HEK293 (cell line): ENCODE measurements around the gene PRPH.

ENCODE experiments used
- EGR2 ChIP-seq: fragments of 450-650 bp; formaldehyde crosslinking; IDR thresholded peaks from 2 replicates; pipeline ENCODE4 v1.5.1; 2016; ENCODE audit warnings: low read depth, missing biosample characterization, missing genetic modification characterization
- GLIS2 ChIP-seq: fragments of 450-650 bp; formaldehyde crosslinking; IDR thresholded peaks from 2 replicates; pipeline ENCODE4 v1.5.1; 2016; ENCODE audit warnings: missing biosample characterization, missing genetic modification characterization
- KLF1 ChIP-seq: fragments of 450-650 bp; formaldehyde crosslinking; IDR thresholded peaks from 2 replicates; pipeline ENCODE4 v1.5.1; 2016; ENCODE audit warnings: missing biosample characterization, missing genetic modification characterization
- PATZ1 ChIP-seq: fragments of 450-650 bp; formaldehyde crosslinking; IDR thresholded peaks from 2 replicates; pipeline ENCODE4 v1.5.1; 2016; ENCODE audit warnings: missing biosample characterization, missing genetic modification characterization
- PBX3 ChIP-seq: sonication (generic); formaldehyde crosslinking; IDR thresholded peaks from 2 replicates; pipeline ENCODE4 v1.8.1; 2022; ENCODE audit warnings: mild to moderate bottlenecking, moderate library complexity, missing genetic modification reagents
- PRDM1 ChIP-seq: fragments of 450-650 bp; formaldehyde crosslinking; IDR thresholded peaks from 2 replicates; pipeline ENCODE4; 2016; ENCODE audit warnings: missing biosample characterization, missing genetic modification characterization
- PRDM10 ChIP-seq: fragments of 450-650 bp; formaldehyde crosslinking; IDR thresholded peaks from 2 replicates; pipeline ENCODE4 v1.5.1; 2016; ENCODE audit warnings: missing biosample characterization, missing genetic modification characterization
- REPIN1 ChIP-seq: fragments of 450-650 bp; formaldehyde crosslinking; IDR thresholded peaks from 2 replicates; pipeline ENCODE4 v1.5.1; 2017; ENCODE audit warnings: missing biosample characterization, missing genetic modification characterization, low read depth
- SP3 ChIP-seq: fragments of 450-650 bp; formaldehyde crosslinking; IDR thresholded peaks from 2 replicates; pipeline ENCODE4 v1.5.1; 2016; ENCODE audit warnings: missing biosample characterization, missing genetic modification characterization
- WT1 ChIP-seq: fragments of 450-650 bp; formaldehyde crosslinking; IDR thresholded peaks from 2 replicates; pipeline ENCODE4 v1.5.1; 2016; ENCODE audit warnings: missing biosample characterization, missing genetic modification characterization
- ZBTB10 ChIP-seq: fragments of 450-650 bp; formaldehyde crosslinking; IDR thresholded peaks from 2 replicates; pipeline ENCODE4 v1.5.1; 2016; ENCODE audit warnings: missing biosample characterization, missing genetic modification characterization
- ZBTB17 ChIP-seq: fragments of 450-650 bp; formaldehyde crosslinking; IDR thresholded peaks from 2 replicates; pipeline ENCODE4 v1.5.1; 2016; ENCODE audit warnings: missing biosample characterization, missing genetic modification characterization
- ZBTB20 ChIP-seq: fragments of 450-650 bp; formaldehyde crosslinking; IDR thresholded peaks from 2 replicates; pipeline ENCODE4 v1.5.1; 2016; ENCODE audit warnings: missing biosample characterization, missing genetic modification characterization
- ZFHX2 ChIP-seq: fragments of 450-650 bp; formaldehyde crosslinking; conservative IDR thresholded peaks from 2 replicates; pipeline ENCODE4 v1.5.1; 2016; ENCODE audit warnings: missing biosample characterization, missing genetic modification characterization
- ZFP37 ChIP-seq: fragments of 450-650 bp; formaldehyde crosslinking; IDR thresholded peaks from 2 replicates; pipeline ENCODE4 v1.5.1; 2016; ENCODE audit warnings: missing biosample characterization, missing genetic modification characterization
- ZNF121 ChIP-seq: fragments of 450-650 bp; formaldehyde crosslinking; IDR thresholded peaks from 2 replicates; pipeline ENCODE4 v1.5.1; 2016; ENCODE audit warnings: missing biosample characterization, missing genetic modification characterization
- ZNF18 ChIP-seq: fragments of 450-650 bp; formaldehyde crosslinking; IDR thresholded peaks from 2 replicates; pipeline ENCODE4 v1.5.1; 2016; ENCODE audit warnings: missing biosample characterization, missing genetic modification characterization
- ZNF223 ChIP-seq: fragments of 450-650 bp; formaldehyde crosslinking; IDR thresholded peaks from 2 replicates; pipeline ENCODE4 v1.5.1; 2016; ENCODE audit warnings: missing biosample characterization, missing genetic modification characterization
- ZNF239 ChIP-seq: fragments of 450-650 bp; formaldehyde crosslinking; IDR thresholded peaks from 2 replicates; pipeline ENCODE4 v1.5.1; 2016; ENCODE audit warnings: missing biosample characterization, missing genetic modification characterization
- ZNF266 ChIP-seq: fragments of 450-650 bp; formaldehyde crosslinking; IDR thresholded peaks from 2 replicates; pipeline ENCODE4 v1.5.1; 2016; ENCODE audit warnings: missing biosample characterization, missing genetic modification characterization, low read depth
- ZNF324 ChIP-seq: fragments of 450-650 bp; formaldehyde crosslinking; IDR thresholded peaks from 2 replicates; pipeline ENCODE4 v1.5.1; 2016; ENCODE audit warnings: missing biosample characterization, missing genetic modification characterization
- ZNF335 ChIP-seq: fragments of 450-650 bp; formaldehyde crosslinking; conservative IDR thresholded peaks from 2 replicates; pipeline ENCODE4 v1.5.1; 2016; ENCODE audit warnings: missing biosample characterization, missing genetic modification characterization
- ZNF394 ChIP-seq: fragments of 450-650 bp; formaldehyde crosslinking; IDR thresholded peaks from 2 replicates; pipeline ENCODE4 v1.5.1; 2016; ENCODE audit warnings: missing biosample characterization, missing genetic modification characterization, mild to moderate bottlenecking, moderate library complexity, borderline replicate concordance
- ZNF529 ChIP-seq: fragments of 450-650 bp; formaldehyde crosslinking; IDR thresholded peaks from 2 replicates; pipeline ENCODE4 v1.5.1; 2017; ENCODE audit warnings: missing genetic modification characterization, missing biosample characterization; ENCODE audit not compliant: insufficient replicate concordance
- ZNF560 ChIP-seq: fragments of 450-650 bp; formaldehyde crosslinking; IDR thresholded peaks from 2 replicates; pipeline ENCODE4 v1.5.1; 2017; ENCODE audit warnings: missing biosample characterization, missing genetic modification characterization, borderline replicate concordance
- ZNF658 ChIP-seq: fragments of 450-650 bp; formaldehyde crosslinking; IDR thresholded peaks from 2 replicates; pipeline ENCODE4; 2016; ENCODE audit warnings: missing biosample characterization, missing genetic modification characterization
- ZNF664 ChIP-seq: fragments of 450-650 bp; formaldehyde crosslinking; IDR thresholded peaks from 2 replicates; pipeline ENCODE4 v1.5.1; 2016; ENCODE audit warnings: missing biosample characterization, missing genetic modification characterization
- ZNF791 ChIP-seq: fragments of 450-650 bp; formaldehyde crosslinking; IDR thresholded peaks from 2 replicates; pipeline ENCODE4 v1.5.1; 2016; ENCODE audit warnings: missing biosample characterization, missing genetic modification characterization
- ZXDB ChIP-seq: fragments of 450-650 bp; formaldehyde crosslinking; IDR thresholded peaks from 2 replicates; pipeline ENCODE4 v1.5.1; 2016; ENCODE audit warnings: missing biosample characterization, missing genetic modification characterization

Gene PRPH

GRCh38 chr12:49345825-49346658, 51.1 kb downstream of the PRPH start (continued):
- TF ChIP-seq ZNF324 (tag by site-specific recombination) (0 out of 2 replicates have a peak, but pooled peaks have one; percentile 16), ZNF791 (no peak), ZFP37 (tag by site-specific recombination) (no peak), ZNF239 (tag by site-specific recombination) (no peak), ZNF658 (tag by site-specific recombination) (no peak), PBX3 (CRISPR knock-in tag) (no peak), KLF1 (tag by site-specific recombination) (peak; percentile 79), ZNF664 (tag by site-specific recombination) (no peak), ZBTB20 (peak; percentile 12; the same call in 1 of the 2 replicates), ZNF266 (tag by site-specific recombination) (no peak), PRDM10 (tag by site-specific recombination) (peak; percentile 35; the same call in 1 of the 2 replicates), PATZ1 (tag by site-specific recombination) (peak; percentile 91), ZNF223 (tag by site-specific recombination) (no peak), ZBTB17 (tag by site-specific recombination) (0 out of 2 replicates have a peak, but pooled peaks have one; percentile 23), ZBTB10 (tag by site-specific recombination) (peak; percentile 25), ZNF529 (tag by site-specific recombination) (no peak), PRDM1 (tag by site-specific recombination) (peak; percentile 50; the same call in 1 of the 2 replicates), WT1 (0 out of 2 replicates have a peak, but pooled peaks have one; percentile 33), GLIS2 (peak; percentile 2; the same call in 1 of the 2 replicates), ZNF560 (tag by site-specific recombination) (no peak), ZFHX2 (peak; percentile 92), EGR2 (tag by site-specific recombination) (peak; percentile 85), ZNF335 (peak; percentile 37; the same call in 1 of the 2 replicates), REPIN1 (peak; percentile 9; the same call in 1 of the 2 replicates), ZNF394 (peak; percentile 52; the same call in 1 of the 2 replicates), SP3 (peak; percentile 50), ZNF121 (tag by site-specific recombination) (no peak), ZXDB (tag by site-specific recombination) (0 out of 2 replicates have a peak, but pooled peaks have one; percentile 9), ZNF18 (no peak)
